Left ventricle myocardium inferior (tissue), 1 donor: ENCODE measurements around the gene MYMK. TPM values are rescaled to one million over a fixed set of nuclear protein-coding genes. Genes with fewer than 3 reads are reported as not detected.

Experiments used
- DNase-seq: peaks from one replicate; pipeline ENCODE4 v3.0.0-alpha.2; 2020
- H3K27ac ChIP-seq: fragments of 200-600 bp; replicated peaks from 2 replicates; pipeline ENCODE4 v1.8.0; 2021
- H3K27me3 ChIP-seq: fragments of 200-600 bp; 2 replicates; pipeline ENCODE4 v1.8.0; 2021; ENCODE audit warnings: low read depth
- H3K36me3 ChIP-seq: fragments of 200-600 bp; 2 replicates; pipeline ENCODE4 v1.8.0; 2021
- H3K4me1 ChIP-seq: fragments of 200-600 bp; 2 replicates; pipeline ENCODE4 v1.8.0; 2021
- H3K4me3 ChIP-seq: fragments of 200-600 bp; 2 replicates; pipeline ENCODE4 v1.8.0; 2021; ENCODE audit warnings: mild to moderate bottlenecking, moderate library complexity
- H3K9me3 ChIP-seq: fragments of 200-600 bp; replicated peaks from 2 replicates; pipeline ENCODE4 v1.8.0; 2021
- CTCF ChIP-seq: fragments of 200-600 bp; IDR thresholded peaks from 2 replicates; pipeline ENCODE4 v1.8.0; 2021; ENCODE audit warnings: antibody characterized with exemption, mild to moderate bottlenecking, borderline replicate concordance
- intact Hi-C: fragments of 100-400 bp; cut with micrococcal nuclease; formaldehyde crosslinking; loops from one replicate; pipeline ENCODE4 v1.11.0; 2022
- total RNA-seq: library from RNA; stranded (reverse); fragmentation: NEBNext Ultra II Directional; extraction: Animal tissue kit (Norgen Biotek cat#: 25700); gene quantifications from one replicate; pipeline ENCODE4 v1.2.1, GENCODE V29; 2021
- donor health status: DM: no; HTN: yes; CAD: no; lungs with severe emphysema.

Gene MYMK
- total RNA-seq, 1 donor from 2014 or later, result not detected

GRCh38 chr9:133524146-133524545 is 613 bp downstream of the MYMK start:
- Histone ChIP-seq H3K4me1 (peaks cover 33% of the 10 kb centered on the region), H3K36me3 (no peaks in the 10 kb centered on the region), H3K9me3 (no peaks in the 10 kb centered on the region), H3K27me3 (peaks cover 17% of the 10 kb centered on the region), H3K27ac (no peak overlapping the region), H3K4me3 (no peak overlapping the region)
- DNase-seq, result no peak
- intact Hi-C loops, result no loop called here
- TF ChIP-seq CTCF, result no peak

- DNase-seq, result no peak
- no peak overlapping the region for H3K27ac ChIP-seq
- H3K4me1 ChIP-seq, result peaks cover 22% of the 10 kb centered on the region
- H3K36me3 ChIP-seq, result no peaks in the 10 kb centered on the region
- peaks cover 7% of the 10 kb centered on the region for H3K27me3 ChIP-seq
- H3K4me3 ChIP-seq, result no peak overlapping the region
- no peaks in the 10 kb centered on the region for H3K9me3 ChIP-seq
- TF ChIP-seq CTCF, result no peak
- intact Hi-C loops, result no loop called here
Observed at GRCh38 chr9:133523106-133523505, 1.7 kb downstream of the MYMK start.

DNA sequence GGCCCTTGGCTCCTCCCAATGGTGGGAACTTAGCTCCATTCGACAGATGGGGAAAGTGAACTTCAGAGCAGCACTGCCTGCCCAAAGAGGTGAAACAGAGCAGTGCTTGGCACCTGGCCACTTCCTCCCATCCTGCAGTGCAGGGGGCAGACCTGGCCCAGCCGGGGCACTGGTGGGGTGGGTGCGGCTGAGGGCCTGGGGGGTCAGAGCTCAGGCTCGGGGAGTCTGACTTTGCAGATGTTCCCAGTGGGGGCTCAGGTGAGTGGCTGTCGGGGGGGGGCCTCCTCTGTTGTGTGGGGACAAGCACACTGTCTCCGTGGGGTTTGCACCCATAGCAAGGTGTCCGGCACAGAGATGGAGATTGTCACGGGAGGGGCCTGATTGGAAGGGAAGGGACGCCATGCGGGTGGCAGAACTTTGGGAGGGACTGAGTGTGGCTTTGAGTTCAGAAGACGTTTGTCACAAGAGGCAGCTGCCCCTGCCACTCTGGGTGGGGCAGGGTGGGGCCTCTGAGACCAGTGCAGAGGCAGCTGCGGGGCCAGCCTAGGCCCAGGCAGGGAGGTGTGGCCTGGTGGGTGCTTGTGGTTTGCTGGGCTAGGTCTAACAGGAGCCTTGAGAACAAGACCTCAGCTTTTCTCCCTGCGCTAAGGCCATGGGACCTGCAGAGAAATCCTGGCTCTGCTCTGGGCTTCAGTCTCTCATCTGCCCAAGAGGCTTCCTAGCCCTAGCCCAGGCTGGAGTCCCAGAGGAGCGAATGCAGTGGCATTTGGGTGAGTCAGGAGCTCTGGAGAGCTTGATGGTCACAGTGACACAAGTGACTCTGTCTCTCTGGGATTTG is 2.5 kb downstream of the MYMK start:
- no peaks in the 10 kb centered on the region for H3K9me3 ChIP-seq

DNA sequence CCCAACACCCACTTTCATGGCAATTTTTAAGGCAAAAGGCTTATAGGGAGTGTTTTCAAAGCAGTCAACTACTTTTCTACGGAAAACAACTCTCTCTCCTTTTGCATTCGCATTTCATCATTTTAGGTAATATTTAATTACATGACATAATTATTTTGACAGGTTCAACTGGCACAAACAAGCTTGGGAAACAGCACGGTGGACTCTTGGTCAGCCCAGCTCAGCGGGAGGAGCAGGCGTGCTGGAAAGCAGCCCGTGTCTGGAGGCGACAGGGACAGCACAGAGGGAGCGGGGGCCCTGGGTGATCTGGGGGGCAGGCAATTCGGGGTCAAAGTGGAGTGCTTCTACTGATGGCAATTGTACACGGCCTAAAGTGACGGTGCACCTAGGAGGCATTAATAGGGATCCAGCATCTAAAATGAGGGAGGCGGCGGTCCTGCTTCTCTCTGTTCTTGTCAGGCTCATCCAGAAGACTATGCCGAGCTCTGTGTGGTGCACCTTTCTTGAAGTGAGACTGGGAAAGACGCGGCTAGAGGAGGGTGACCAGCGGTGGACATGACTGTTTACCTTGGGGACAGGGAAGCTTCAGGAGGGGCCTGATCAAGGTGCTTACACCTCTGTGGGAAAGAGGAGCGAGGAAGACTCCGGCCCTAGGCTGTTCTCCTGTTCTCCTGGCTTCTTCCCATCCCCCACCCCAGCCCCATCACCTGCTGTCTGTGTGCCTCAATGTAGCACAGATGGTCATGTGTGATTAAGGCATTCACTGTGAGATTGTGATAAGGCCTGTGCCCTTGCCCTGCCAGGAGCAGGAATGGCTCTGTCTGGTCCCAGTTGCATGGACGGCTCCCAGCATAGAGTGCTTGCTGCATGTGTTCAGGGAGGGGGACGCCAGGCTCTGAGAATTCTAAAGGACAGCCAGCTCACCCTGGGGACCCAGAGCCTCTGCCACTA is 3.4 kb downstream of the MYMK start:
- Histone ChIP-seq H3K9me3 (no peaks in the 10 kb centered on the region), H3K4me1 (peaks cover 5% of the 10 kb centered on the region), H3K4me3 (no peak overlapping the region), H3K27me3 (no peaks in the 10 kb centered on the region), H3K27ac (no peak overlapping the region), H3K36me3 (no peaks in the 10 kb centered on the region)
- TF ChIP-seq CTCF, result no peak
- DNase-seq, result no peak
- intact Hi-C loops, result no loop called here

More for the DNA sequence above, 2.5 kb downstream of the MYMK start:
- no peak for DNase-seq
- no peak overlapping the region for H3K27ac ChIP-seq
- no peaks in the 10 kb centered on the region for H3K36me3 ChIP-seq
- H3K4me1 ChIP-seq, result peaks cover 14% of the 10 kb centered on the region
- no peaks in the 10 kb centered on the region for H3K27me3 ChIP-seq
- TF ChIP-seq CTCF, result no peak
- H3K4me3 ChIP-seq, result no peak overlapping the region
- intact Hi-C loops, result no loop called here

DNA sequence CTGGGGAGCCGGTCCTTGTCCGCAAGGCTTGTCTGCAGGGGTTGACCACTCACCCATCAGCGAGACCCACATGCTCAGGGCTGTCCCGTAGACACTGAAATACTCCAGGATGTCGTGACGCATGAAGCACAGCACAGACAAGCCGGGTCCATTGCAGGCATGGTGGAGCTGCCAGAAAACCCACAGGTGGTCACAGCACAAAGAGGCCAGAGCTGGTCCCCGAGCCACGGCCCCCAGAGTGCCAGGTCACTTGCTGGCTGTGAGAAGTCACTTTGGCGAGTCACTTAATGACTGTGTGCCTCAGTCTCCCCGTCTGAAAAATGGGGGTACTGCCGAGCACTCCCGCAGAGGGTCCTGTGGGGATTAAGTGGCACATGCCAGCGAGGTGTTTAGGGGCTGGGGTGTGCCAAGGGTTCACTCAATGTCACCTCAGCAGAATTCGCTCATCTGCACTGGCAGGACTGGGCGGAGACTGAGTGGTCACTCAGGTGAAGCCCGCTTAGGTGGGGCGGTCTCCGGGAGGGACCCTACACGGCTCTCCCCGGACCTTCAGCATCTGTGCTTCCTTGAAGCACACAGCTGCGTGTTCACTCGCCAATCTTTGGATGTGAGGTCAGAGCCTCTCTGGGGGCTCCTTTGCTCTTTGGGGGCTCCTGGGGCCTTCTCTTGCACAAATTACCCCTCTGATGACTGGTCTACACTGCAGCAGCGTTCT is 4.5 kb downstream of the MYMK start:
- Histone ChIP-seq H3K9me3 (no peaks in the 10 kb centered on the region), H3K27me3 (peaks cover 10% of the 10 kb centered on the region), H3K4me3 (no peak overlapping the region), H3K4me1 (no peaks in the 10 kb centered on the region), H3K27ac (no peak overlapping the region), H3K36me3 (no peaks in the 10 kb centered on the region)
- intact Hi-C loops, result no loop called here
- no peak for TF ChIP-seq CTCF
- no peak for DNase-seq
